HG03432 (cell line): ENCODE data around the gene ZNF146.
"Not testable (repeated sequence)": the region's sequence is repeated elsewhere in the genome, so short reads cannot be mapped to it uniquely, and the experiment has no call there.

ENCODE experiments used
- ATAC-seq: cut with Tn5 transposase; IDR thresholded peaks from one replicate; pipeline ENCODE4 v1.9.1; 2021; ENCODE audit warnings: mild to moderate bottlenecking, moderate library complexity; ENCODE audit not compliant: unreplicated experiment

The ZNF146 gene

GRCh38 chr19:36233626-36234025 is 18.7 kb downstream of the ZNF146 start:
- not testable (repeated sequence) for ATAC-seq

GRCh38 chr19:36236304-36236945 is 21.5 kb downstream of the ZNF146 start:
- no peak for ATAC-seq

- no peak for ATAC-seq
Observed at GRCh38 chr19:36236946-36237310, 22.0 kb downstream of the ZNF146 start.

- no peak for ATAC-seq
Observed at GRCh38 chr19:36244066-36244465, 29.2 kb downstream of the ZNF146 start.

- ATAC-seq, result no peak
Observed at GRCh38 chr19:36245210-36246005, 30.5 kb downstream of the ZNF146 start.

GRCh38 chr19:36246006-36246481 is 31.1 kb downstream of the ZNF146 start:
- no peak for ATAC-seq

GRCh38 chr19:36252047-36252446 is 37.1 kb downstream of the ZNF146 start:
- no peak for ATAC-seq

- ATAC-seq, result no peak
Observed at GRCh38 chr19:36254848-36255247, 39.9 kb downstream of the ZNF146 start.

GRCh38 chr19:36255316-36255715 is 40.4 kb downstream of the ZNF146 start:
- ATAC-seq, result no peak

- ATAC-seq, result no peak
Observed at GRCh38 chr19:36256064-36256463, 41.2 kb downstream of the ZNF146 start.

GRCh38 chr19:36256853-36257519 is 42.1 kb downstream of the ZNF146 start:
- no peak for ATAC-seq

GRCh38 chr19:36257520-36257876 is 42.6 kb downstream of the ZNF146 start:
- no peak for ATAC-seq

- ATAC-seq, result no peak
Observed at GRCh38 chr19:36258028-36258875, 43.3 kb downstream of the ZNF146 start.

- ATAC-seq, result no peak
Observed at GRCh38 chr19:36259211-36259610, 44.3 kb downstream of the ZNF146 start.

- ATAC-seq, result no peak
Observed at GRCh38 chr19:36265064-36265463, 50.2 kb downstream of the ZNF146 start.

GRCh38 chr19:36265856-36266374 is 51.0 kb downstream of the ZNF146 start:
- ATAC-seq, result no peak

GRCh38 chr19:36266375-36266961 is 51.6 kb downstream of the ZNF146 start:
- ATAC-seq, result no peak

GRCh38 chr19:36267061-36267845 is 52.3 kb downstream of the ZNF146 start:
- ATAC-seq, result no peak

GRCh38 chr19:36268081-36268480 is 53.2 kb downstream of the ZNF146 start:
- not testable (repeated sequence) for ATAC-seq

GRCh38 chr19:36268591-36268990 is 53.7 kb downstream of the ZNF146 start:
- not testable (repeated sequence) for ATAC-seq
